H1 (cell line): Measurements from ENCODE around the gene PRAMEF20.
"Not testable (repeated sequence)": the region's sequence is repeated elsewhere in the genome, so short reads cannot be mapped to it uniquely, and the experiment has no call there.

Experiments used
- EZH2 ChIP-seq: fragments of 200-600 bp; sonication (generic); IDR thresholded peaks from 2 replicates; pipeline ENCODE4 v1.7.1; 2012; ENCODE audit warnings: low read depth, mild to moderate bottlenecking, moderate library complexity, low read length, inconsistent platforms; ENCODE audit not compliant: severe bottlenecking
- JUND ChIP-seq: IDR thresholded peaks from 2 replicates; pipeline ENCODE4 v1.6.1; 2011; ENCODE audit warnings: mild to moderate bottlenecking, improper control_type of control experiment, low read length
- KDM4A ChIP-seq: IDR thresholded peaks from one replicate; pipeline ENCODE4 v1.7.1; 2012; ENCODE audit warnings: low read depth, mild to moderate bottlenecking, moderate library complexity, low read length, inconsistent platforms; ENCODE audit not compliant: severe bottlenecking
- TF ChIP-seq, protein P1 (sequence below), 3 experiments: IDR thresholded peaks; 1 replicate in 2 of 3; 2 replicates in 1 of 3; pipeline versions ENCODE4 v1.5.1 to v1.6.1; 2011; ENCODE audit warnings: low read length in 3 of 3, mild to moderate bottlenecking in 3 of 3, inconsistent platforms in 2 of 3, low read depth in 1 of 3, moderate library complexity in 1 of 3; ENCODE audit not compliant: insufficient read depth in 1 of 3; ENCODE audit errors: control extremely low read depth in 1 of 3
- TF ChIP-seq, protein P2 (sequence below): IDR thresholded peaks from 2 replicates; pipeline ENCODE4 v1.6.1; 2011; ENCODE audit warnings: low read length, improper control_type of control experiment

DNA sequence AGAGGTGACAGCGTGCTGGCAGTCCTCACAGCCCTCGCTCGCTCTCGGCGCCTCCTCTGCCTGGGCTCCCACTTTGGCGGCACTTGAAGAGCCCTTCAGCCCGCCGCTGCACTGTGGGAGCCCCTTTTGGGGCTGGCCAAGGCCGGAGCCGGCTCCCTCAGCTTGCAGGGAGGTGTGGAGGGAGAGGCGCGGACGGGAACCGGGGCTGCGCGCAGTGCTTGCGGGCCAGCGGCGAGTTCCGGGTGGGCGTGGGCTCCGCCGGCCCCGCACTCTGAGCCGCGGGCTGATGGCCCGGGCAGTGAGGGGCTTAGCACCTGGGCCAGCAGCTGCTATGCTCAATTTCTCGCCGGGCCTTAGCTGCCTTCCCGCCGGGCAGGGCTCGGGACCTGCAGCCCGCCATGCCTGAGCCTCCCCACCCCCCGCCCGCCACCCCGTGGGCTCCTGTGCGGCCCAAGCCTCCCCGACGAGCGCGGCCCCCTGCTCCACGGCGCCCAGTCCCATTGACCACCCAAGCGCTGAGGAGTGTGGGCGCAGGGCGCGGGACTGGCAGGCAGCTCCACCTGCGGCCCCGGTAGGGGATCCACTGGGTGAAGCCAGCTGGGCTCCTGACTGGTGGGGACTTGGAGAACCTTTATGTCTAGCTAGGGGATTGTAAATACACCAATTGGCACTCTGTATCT is 29.0 kb downstream of the PRAMEF20 start:
- TF ChIP-seq, protein P1, sequence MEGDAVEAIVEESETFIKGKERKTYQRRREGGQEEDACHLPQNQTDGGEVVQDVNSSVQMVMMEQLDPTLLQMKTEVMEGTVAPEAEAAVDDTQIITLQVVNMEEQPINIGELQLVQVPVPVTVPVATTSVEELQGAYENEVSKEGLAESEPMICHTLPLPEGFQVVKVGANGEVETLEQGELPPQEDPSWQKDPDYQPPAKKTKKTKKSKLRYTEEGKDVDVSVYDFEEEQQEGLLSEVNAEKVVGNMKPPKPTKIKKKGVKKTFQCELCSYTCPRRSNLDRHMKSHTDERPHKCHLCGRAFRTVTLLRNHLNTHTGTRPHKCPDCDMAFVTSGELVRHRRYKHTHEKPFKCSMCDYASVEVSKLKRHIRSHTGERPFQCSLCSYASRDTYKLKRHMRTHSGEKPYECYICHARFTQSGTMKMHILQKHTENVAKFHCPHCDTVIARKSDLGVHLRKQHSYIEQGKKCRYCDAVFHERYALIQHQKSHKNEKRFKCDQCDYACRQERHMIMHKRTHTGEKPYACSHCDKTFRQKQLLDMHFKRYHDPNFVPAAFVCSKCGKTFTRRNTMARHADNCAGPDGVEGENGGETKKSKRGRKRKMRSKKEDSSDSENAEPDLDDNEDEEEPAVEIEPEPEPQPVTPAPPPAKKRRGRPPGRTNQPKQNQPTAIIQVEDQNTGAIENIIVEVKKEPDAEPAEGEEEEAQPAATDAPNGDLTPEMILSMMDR (IDR thresholded peaks at IDR 0.05; ENCODE audit: control extremely low read depth in 1 of 3, insufficient read depth in 1 of 3, low read depth in 1 of 3, low read length in 3 of 3) = not testable (repeated sequence)
- TF ChIP-seq EZH2, JUND, KDM4A: not testable (repeated sequence)
- TF ChIP-seq, protein P2, sequence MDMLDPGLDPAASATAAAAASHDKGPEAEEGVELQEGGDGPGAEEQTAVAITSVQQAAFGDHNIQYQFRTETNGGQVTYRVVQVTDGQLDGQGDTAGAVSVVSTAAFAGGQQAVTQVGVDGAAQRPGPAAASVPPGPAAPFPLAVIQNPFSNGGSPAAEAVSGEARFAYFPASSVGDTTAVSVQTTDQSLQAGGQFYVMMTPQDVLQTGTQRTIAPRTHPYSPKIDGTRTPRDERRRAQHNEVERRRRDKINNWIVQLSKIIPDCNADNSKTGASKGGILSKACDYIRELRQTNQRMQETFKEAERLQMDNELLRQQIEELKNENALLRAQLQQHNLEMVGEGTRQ = not testable (repeated sequence)
